GM18517 (cell line): ENCODE data around the gene WDR82.

Experiments
- ATAC-seq: cut with Tn5 transposase; IDR thresholded peaks from one replicate; pipeline ENCODE4 v1.9.1; 2021; ENCODE audit warnings: mild to moderate bottlenecking, moderate library complexity; ENCODE audit not compliant: unreplicated experiment

WDR82 gene

DNA sequence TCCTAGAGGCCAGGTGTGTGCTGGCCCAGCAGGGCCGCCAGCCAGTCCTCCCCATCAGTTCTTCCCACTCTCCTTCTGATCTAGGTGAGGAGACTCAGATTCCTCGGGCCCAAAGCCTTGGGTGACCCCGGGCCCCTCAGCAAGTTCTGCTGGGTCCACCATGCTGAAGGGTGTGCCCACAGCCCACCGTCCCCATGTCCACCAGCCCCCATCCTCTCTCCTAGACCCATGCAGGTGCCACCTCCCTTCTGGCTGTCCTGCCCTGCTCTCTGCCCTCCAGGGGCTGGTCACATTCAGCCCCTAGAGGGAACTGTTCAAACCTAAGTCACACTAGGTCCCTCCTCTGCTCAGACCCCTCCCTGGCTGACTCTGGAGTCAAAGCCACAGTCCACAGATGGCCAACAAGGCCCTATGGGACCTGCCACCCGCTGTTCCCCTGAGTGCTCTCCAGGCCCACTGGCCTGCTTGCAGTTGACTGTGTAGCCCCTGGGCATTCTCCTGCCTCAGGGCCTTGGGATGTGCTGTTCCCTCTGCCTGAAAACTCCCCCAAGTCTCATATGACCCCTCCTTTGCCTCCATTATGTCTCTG is 52.1 kb downstream of the WDR82 start:
- ATAC-seq = peak; percentile 15

- ATAC-seq = peak; percentile 79
These were observed 52.8 kb downstream of the WDR82 start, which contains the start of gene TLR9 for GRCh38 chr3:52225452-52226228. Gene TLR9, minus strand, starts transcription at chr3:52225645. Its CDS starts 116 bp downstream, at chr3:52225529.

DNA sequence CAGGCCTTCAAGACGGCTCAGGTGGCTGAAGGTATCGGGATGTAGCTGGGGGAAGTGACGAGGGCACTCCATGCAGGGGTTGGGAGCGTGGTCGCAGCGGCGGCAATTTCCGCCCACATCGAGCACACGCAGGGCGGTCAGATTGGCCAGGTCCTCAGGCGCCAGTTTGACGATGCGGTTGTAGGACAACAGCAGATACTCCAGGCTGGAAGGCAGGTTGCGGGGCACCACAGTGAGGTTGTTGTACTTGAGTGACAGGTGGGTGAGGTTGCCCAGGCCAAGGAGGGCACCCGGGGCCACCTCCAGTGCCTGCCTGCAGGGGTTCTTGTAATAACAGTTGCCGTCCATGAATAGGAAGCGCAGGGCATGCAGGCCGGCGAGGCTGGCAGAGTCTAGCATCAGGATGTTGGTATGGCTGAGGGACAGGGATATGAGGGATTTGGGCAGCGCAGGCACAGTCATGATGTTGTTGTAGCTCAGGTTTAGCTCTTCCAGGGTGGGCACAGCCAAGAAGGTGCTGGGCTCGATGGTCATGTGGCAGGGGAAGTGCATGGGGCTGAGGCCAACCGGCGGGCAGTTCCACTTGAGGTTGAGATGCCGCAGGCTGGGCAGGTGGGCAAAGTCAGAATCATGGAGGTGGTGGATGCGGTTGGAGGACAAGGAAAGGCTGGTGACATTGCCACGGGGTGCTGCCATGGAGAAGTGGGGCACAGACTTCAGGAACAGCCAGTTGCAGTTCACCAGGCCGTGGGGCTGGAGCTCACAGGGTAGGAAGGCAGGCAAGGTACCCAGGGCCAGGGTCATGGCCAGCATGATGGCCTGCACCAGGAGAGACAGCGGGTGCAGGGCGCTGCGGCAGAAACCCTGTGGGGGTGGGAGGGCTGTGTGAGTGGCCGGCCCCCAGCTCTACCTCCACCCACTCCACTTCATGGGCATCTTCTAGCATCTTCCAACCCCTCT is 54.7 kb downstream of the WDR82 start:
- ATAC-seq = no peak

- no peak for ATAC-seq
These were observed 55.9 kb downstream of the WDR82 start for GRCh38 chr3:52222319-52223221.

- no peak for ATAC-seq
These were observed 56.7 kb downstream of the WDR82 start for GRCh38 chr3:52221563-52222318.

GRCh38 chr3:52221141-52221562 is 57.3 kb downstream of the WDR82 start:
- no peak for ATAC-seq

GRCh38 chr3:52220380-52221026 is 57.9 kb downstream of the WDR82 start:
- ATAC-seq = no peak

- no peak for ATAC-seq
These were observed 59.4 kb downstream of the WDR82 start for GRCh38 chr3:52218937-52219650.

DNA sequence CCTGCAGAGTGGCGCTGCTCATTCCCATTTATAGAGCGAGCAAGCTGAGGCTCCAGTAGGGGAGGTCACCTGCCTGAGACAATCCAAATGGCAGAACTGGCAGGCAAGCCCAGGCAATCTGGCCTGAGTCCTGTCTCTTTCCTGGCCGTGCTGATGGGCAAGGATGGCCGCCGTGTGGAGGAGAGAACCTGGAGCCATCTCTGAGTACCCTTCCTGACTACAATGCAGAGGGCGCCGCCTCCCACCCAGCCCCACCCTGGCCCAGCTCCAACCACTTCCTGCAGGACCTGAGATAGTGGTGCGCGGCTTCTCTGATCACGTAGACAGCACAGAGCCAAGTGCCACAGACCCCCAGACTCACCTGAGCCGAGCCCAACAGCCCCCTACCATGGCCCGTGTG is 60.0 kb downstream of the WDR82 start:
- ATAC-seq = no peak

DNA sequence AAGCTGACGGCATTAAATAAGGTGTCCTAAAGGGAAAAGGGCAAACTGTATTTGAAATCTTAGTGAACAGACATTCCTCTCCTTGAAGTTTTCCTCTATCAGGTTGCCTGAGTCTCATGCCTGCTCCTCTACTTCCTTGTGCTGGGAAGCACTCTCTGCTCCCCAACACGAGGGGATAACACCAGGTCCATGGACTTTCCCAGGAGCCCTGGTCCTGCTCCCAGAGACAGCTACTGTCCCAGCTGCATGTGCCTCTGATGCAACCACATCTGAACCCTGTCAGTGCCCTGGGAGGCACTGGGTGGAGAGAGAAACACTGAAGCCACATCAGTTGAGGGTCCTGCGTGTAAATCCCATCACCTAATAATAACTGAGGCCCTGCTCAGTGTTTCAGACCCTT is 60.4 kb downstream of the WDR82 start:
- no peak for ATAC-seq

DNA sequence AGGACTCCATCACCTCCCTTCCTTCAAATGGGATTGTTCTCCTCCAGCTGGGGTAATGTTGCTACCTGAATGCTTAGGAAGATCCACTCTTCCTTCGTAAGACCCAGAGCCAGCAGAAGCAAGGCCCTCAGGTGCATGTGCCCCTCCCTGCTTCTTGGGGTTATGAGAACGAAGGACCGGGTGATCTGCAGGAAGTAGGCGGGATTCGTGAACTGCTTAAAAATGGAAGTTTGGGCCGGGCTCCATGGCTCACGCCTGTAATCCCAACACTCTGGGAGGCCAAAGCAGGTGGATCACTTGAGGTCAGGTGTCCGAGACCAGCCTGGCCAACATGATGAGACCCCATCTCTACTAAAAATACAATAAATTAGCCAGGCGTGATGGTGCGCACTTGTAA is 61.0 kb downstream of the WDR82 start:
- no peak for ATAC-seq

DNA sequence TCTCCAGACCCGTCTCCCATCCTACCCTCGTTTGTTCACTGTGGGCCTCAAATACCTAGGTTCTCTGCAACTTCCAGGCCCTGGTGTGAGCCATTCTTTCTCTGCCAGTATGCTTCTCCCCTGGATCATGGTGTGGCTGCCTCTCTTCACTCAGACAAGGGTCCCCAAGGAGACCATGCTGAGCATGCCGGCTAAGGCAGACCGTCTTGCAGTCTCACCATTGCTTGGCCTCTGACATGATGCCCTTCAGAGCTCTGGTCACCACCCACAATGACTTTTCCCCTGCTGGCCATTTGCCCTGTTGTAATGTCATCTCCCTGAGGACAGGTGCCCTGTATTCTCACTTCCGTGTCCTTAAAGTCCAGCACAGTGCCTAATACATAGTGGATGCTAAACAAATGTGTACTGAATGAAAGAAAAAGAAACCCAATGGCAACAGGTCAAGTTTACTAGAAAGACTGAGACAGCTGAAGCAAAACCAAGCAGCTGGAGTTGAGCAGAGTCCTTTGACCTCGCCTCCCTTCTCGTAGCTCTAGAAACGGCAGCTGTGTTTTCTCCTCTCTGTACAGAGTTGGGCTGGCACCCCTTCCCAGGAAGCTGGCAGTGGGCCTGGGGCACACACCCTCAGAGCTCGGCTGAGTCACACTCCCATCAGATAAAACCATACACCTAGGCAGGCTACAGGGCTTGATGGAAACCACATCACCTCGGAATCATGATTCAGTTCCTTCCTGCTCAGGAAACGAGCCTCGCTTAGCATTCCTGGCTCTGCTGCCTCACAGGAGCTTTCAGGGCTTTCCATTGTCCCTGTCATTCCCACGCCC is 61.7 kb downstream of the WDR82 start:
- ATAC-seq = no peak

DNA sequence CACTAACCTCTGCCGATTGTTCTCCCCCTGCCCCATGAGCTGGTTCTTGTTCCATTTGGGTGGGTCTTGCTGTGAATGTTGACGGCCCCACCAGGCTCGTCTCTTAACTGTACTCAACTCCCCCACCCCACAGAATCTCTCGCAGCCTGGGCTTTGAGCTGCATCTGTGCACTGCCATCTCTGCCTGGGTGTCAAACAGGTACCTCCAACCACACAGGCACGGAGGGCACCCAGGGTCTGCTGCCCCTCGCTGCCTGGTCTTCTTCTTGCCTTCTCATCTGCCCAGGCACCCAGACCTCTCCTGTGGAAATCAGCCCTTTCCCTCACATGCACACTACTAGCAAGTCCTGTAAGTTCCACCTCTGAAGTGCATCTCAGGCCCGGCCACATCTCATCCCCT is 63.1 kb downstream of the WDR82 start:
- ATAC-seq = no peak

GRCh38 chr3:52213901-52214300 is 64.5 kb downstream of the WDR82 start:
- no peak for ATAC-seq

DNA sequence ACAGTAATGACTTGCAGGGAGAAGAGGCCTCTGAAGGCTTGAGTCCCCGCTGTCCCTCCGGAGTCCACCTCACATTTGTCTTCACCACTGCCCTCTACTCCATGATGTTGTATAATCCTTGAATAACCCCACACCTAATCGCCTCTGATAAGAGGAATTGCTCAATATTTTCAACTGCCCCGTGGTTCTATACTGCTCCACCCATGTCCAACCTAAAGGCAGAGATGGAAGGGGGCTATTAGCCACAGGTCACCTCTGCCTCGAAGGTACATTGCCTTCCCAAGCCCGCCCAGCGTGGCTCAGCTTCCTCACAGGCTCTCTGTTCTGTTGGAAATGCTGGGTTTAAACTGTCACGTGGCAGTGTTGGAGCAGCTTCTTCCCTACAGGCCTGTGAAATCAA is 65.4 kb downstream of the WDR82 start:
- ATAC-seq = no peak

DNA sequence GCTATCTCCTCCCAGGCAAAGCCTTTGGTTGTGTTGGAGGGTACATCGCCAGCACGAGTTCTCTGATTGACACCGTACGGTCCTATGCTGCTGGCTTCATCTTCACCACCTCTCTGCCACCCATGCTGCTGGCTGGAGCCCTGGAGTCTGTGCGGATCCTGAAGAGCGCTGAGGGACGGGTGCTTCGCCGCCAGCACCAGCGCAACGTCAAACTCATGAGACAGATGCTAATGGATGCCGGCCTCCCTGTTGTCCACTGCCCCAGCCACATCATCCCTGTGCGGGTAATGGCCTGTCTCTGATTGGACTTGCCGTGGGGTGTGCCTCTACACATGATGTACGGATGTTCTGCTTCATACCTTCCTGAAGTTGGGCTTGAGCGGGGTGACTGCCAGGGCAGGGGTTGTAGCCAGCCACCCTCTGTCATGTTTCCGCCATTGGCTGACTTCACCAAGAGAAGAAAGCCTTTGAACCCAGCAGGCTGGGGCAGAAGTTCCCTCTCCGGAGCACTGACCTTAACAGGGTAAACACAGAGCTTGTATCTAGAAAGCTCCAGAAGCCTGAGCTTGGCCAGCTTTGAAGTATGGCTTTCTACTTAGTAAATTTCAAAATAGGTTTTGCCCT is 67.1 kb downstream of the WDR82 start:
- no peak for ATAC-seq

- ATAC-seq = no peak
These were observed 67.9 kb downstream of the WDR82 start for GRCh38 chr3:52210550-52211046.
